Upper lobe of left lung (tissue), 4 donors: ENCODE data around the gene ATG3.

Experiments used
- POLR2A ChIP-seq, 4 donors: fragments of 450-650 bp; IDR thresholded peaks; one replicate each; pipeline ENCODE4 v1.5.1; 2016 to 2017; ENCODE audit warnings: antibody characterized with exemption in 4 of 4, mild to moderate bottlenecking in 2 of 4
- POLR2AphosphoS5 ChIP-seq, 2 donors: sonication (generic); formaldehyde crosslinking; IDR thresholded peaks; one replicate each; pipeline ENCODE4 v1.5.1; 2017; ENCODE audit warnings: antibody characterized with exemption in 2 of 2
- TF ChIP-seq, protein P1 (sequence below), 6 experiments: fragments of 450-650 bp in 4 of 6; fragments of 200-600 bp in 2 of 6; sonication (generic) in 2 of 6; IDR thresholded peaks; one replicate each; pipeline ENCODE4 v1.5.1; 2016 to 2019; ENCODE audit warnings: antibody characterized with exemption in 6 of 6

- TF ChIP-seq, protein P1, sequence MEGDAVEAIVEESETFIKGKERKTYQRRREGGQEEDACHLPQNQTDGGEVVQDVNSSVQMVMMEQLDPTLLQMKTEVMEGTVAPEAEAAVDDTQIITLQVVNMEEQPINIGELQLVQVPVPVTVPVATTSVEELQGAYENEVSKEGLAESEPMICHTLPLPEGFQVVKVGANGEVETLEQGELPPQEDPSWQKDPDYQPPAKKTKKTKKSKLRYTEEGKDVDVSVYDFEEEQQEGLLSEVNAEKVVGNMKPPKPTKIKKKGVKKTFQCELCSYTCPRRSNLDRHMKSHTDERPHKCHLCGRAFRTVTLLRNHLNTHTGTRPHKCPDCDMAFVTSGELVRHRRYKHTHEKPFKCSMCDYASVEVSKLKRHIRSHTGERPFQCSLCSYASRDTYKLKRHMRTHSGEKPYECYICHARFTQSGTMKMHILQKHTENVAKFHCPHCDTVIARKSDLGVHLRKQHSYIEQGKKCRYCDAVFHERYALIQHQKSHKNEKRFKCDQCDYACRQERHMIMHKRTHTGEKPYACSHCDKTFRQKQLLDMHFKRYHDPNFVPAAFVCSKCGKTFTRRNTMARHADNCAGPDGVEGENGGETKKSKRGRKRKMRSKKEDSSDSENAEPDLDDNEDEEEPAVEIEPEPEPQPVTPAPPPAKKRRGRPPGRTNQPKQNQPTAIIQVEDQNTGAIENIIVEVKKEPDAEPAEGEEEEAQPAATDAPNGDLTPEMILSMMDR (IDR thresholded peaks at IDR 0.05) = no peak
- TF ChIP-seq POLR2AphosphoS5 (IDR thresholded peaks at IDR 0.05) (peak; percentile 6 to 11), POLR2A (IDR thresholded peaks at IDR 0.05) (peak in 1 of 4 donors; percentile 31)
These were observed 860 bp downstream of the ATG3 start for GRCh38 chr3:112560721-112561483.
